NB4 (cell line): ENCODE results near the gene GRM8.
"Not testable (repeated sequence)": the region's sequence is repeated elsewhere in the genome, so short reads cannot be mapped to it uniquely, and the experiment has no call there.

Experiments used
- POLR2A ChIP-seq: IDR thresholded peaks from 2 replicates; pipeline ENCODE4 v1.6.1; 2011; ENCODE audit warnings: mild to moderate bottlenecking; ENCODE audit not compliant: insufficient read length; ENCODE audit errors: extremely low read depth
- TF ChIP-seq, protein P1 (sequence below): IDR thresholded peaks from one replicate; pipeline ENCODE4 v1.5.1; 2012; ENCODE audit warnings: low read depth, low read length

- TF ChIP-seq, protein P1, sequence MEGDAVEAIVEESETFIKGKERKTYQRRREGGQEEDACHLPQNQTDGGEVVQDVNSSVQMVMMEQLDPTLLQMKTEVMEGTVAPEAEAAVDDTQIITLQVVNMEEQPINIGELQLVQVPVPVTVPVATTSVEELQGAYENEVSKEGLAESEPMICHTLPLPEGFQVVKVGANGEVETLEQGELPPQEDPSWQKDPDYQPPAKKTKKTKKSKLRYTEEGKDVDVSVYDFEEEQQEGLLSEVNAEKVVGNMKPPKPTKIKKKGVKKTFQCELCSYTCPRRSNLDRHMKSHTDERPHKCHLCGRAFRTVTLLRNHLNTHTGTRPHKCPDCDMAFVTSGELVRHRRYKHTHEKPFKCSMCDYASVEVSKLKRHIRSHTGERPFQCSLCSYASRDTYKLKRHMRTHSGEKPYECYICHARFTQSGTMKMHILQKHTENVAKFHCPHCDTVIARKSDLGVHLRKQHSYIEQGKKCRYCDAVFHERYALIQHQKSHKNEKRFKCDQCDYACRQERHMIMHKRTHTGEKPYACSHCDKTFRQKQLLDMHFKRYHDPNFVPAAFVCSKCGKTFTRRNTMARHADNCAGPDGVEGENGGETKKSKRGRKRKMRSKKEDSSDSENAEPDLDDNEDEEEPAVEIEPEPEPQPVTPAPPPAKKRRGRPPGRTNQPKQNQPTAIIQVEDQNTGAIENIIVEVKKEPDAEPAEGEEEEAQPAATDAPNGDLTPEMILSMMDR, result not testable (repeated sequence)
- not testable (repeated sequence) for TF ChIP-seq POLR2A
These were observed 421.5 kb downstream of the GRM8 start for GRCh38 chr7:126831241-126831640.
